Ovary (tissue), 3 donors: Measurements from ENCODE around the gene OR6N1.

ENCODE experiments used
- CTCF ChIP-seq, 3 donors: fragments of 450-650 bp in 2 of 3; fragments of 200-600 bp in 1 of 3; IDR thresholded peaks; one replicate each; pipeline versions ENCODE4 v1.5.1 to v1.8.0; 2016 to 2022; ENCODE audit warnings: antibody characterized with exemption in 3 of 3, mild to moderate bottlenecking in 1 of 3
- EP300 ChIP-seq: sonication (generic); formaldehyde crosslinking; IDR thresholded peaks from one replicate; pipeline ENCODE4 v1.6.1; 2017; ENCODE audit warnings: antibody characterized with exemption
- POLR2A ChIP-seq: fragments of 450-650 bp; IDR thresholded peaks from one replicate; pipeline ENCODE4 v1.6.1; 2017; ENCODE audit warnings: antibody characterized with exemption, mild to moderate bottlenecking, moderate library complexity
- donor health status: DM: no; HTN: no; CAD: no.

- TF ChIP-seq CTCF (IDR thresholded peaks at IDR 0.05) (no peak), POLR2A (no peak), EP300 (no peak)
Measured at GRCh38 chr1:158793604-158794003, 21.6 kb upstream of the OR6N1 start.
